SK-N-SH (cell line): ENCODE data around the gene ZNF71. TPM values are rescaled to one million over a fixed set of nuclear protein-coding genes. Genes with fewer than 3 reads are reported as not detected.

ENCODE experiments used
- CTCF ChIA-PET: fragments of 300-600, 350-600 bp; formaldehyde crosslinking; extraction: SDS; loops from one replicate; lab custom pipeline; 2021; lab: Yijun Ruan, JAX
- POLR2A ChIA-PET: fragments of 350-600 bp; sonication (Branson Sonifier 250); formaldehyde crosslinking; extraction: SDS; loops from one replicate; lab custom pipeline; 2020; ENCODE audit warnings: antibody characterized with exemption, inconsistent platforms; lab: Yijun Ruan, JAX
- DNase-seq: peaks from one replicate; pipeline ENCODE4 v3.0.0; 2012
- H2AFZ ChIP-seq: fragments of 200-600 bp; sonication (generic); 2 replicates; pipeline ENCODE4 v1.8.1; 2016; ENCODE audit warnings: antibody characterized with exemption, mild to moderate bottlenecking, low read depth
- H3F3A ChIP-seq: fragments of 200-600 bp; sonication (generic); replicated peaks from 2 replicates; pipeline ENCODE3; 2016; ENCODE audit warnings: antibody characterized with exemption, mild to moderate bottlenecking; ENCODE audit not compliant: insufficient read depth
- H3K27ac ChIP-seq, 2 experiments: fragments of 200-500 bp in 1 of 2; fragments of 200-600 bp in 1 of 2; sonication (Bioruptor generic) in 1 of 2; sonication (generic), shearing (Covaris generic) in 1 of 2; 2 replicates each; pipeline versions ENCODE4 v1.5.1 to v1.6.1; 2014 to 2016; ENCODE audit warnings: low read depth in 2 of 2, inconsistent platforms in 1 of 2, low read length in 1 of 2, mild to moderate bottlenecking in 1 of 2, mixed read lengths in 1 of 2
- H3K27me3 ChIP-seq: fragments of 200-600 bp; sonication (generic), shearing (Covaris generic); 2 replicates; pipeline ENCODE4 v1.6.1; 2016; ENCODE audit warnings: mixed run types; ENCODE audit not compliant: insufficient read depth
- H3K36me3 ChIP-seq, 2 experiments: fragments of 200-500 bp in 1 of 2; fragments of 200-600 bp in 1 of 2; sonication (Bioruptor generic) in 1 of 2; sonication (generic) in 1 of 2; replicated peaks in 1 of 2; 2 replicates each; pipeline versions ENCODE3 to v1.5.1; 2014 to 2016; ENCODE audit warnings: low read length in 1 of 2, mild to moderate bottlenecking in 1 of 2; ENCODE audit not compliant: insufficient read depth in 2 of 2, control insufficient read depth in 1 of 2
- H3K4me1 ChIP-seq, 2 experiments: fragments of 200-500 bp in 1 of 2; fragments of 200-600 bp in 1 of 2; sonication (Bioruptor generic) in 1 of 2; sonication (generic), shearing (Covaris generic) in 1 of 2; 2 replicates each; pipeline versions ENCODE4 v1.5.1 to v1.6.1; 2014 to 2016; ENCODE audit warnings: low read depth in 1 of 2, low read length in 1 of 2, mixed run types in 1 of 2; ENCODE audit not compliant: insufficient read depth in 2 of 2, control insufficient read depth in 1 of 2
- H3K4me2 ChIP-seq: fragments of 200-600 bp; sonication (generic), shearing (Covaris generic); 2 replicates; pipeline ENCODE4 v1.6.1; 2017; ENCODE audit warnings: mixed run types
- H3K4me3 ChIP-seq, 2 experiments: fragments of 200-500 bp in 1 of 2; fragments of 200-600 bp in 1 of 2; sonication (Bioruptor generic) in 1 of 2; sonication (generic), shearing (Covaris generic) in 1 of 2; 2 replicates each; pipeline versions ENCODE4 v1.5.1 to v1.8.1; 2014 to 2016; ENCODE audit warnings: low read depth in 2 of 2, inconsistent platforms in 1 of 2, low read length in 1 of 2, mild to moderate bottlenecking in 1 of 2, mixed read lengths in 1 of 2, moderate library complexity in 1 of 2
- H3K79me2 ChIP-seq: fragments of 200-600 bp; sonication (generic); 2 replicates; pipeline ENCODE4 v1.8.1; 2017; ENCODE audit warnings: mild to moderate bottlenecking; ENCODE audit not compliant: insufficient read depth
- H3K9ac ChIP-seq: fragments of 200-600 bp; sonication (generic); 2 replicates; pipeline ENCODE4 v1.6.1; 2017; ENCODE audit warnings: mixed run types
- H3K9me2 ChIP-seq: fragments of 200-600 bp; sonication (generic); 2 replicates; pipeline ENCODE4 v1.6.1; 2017; ENCODE audit warnings: mixed run types
- H3K9me3 ChIP-seq: fragments of 200-600 bp; sonication (generic); 2 replicates; pipeline ENCODE4 v1.6.1; 2017; ENCODE audit warnings: mixed run types, mild to moderate bottlenecking, moderate library complexity
- H4K20me1 ChIP-seq: fragments of 200-600 bp; sonication (generic); 2 replicates; pipeline ENCODE4 v1.6.1; 2017; ENCODE audit warnings: mild to moderate bottlenecking, mixed run types; ENCODE audit not compliant: insufficient read depth
- CHD2 ChIP-seq: fragments of 150-350 bp; IDR thresholded peaks from 2 replicates; pipeline ENCODE4 v1.6.1; 2018; ENCODE audit warnings: low read length; ENCODE audit not compliant: partially characterized antibody
- GABPA ChIP-seq: IDR thresholded peaks from 2 replicates; pipeline ENCODE4 v1.4.0; 2012; ENCODE audit warnings: low read depth, mild to moderate bottlenecking
- GATA2 ChIP-seq: sonication (generic); formaldehyde crosslinking; IDR thresholded peaks from 2 replicates; pipeline ENCODE4 v1.5.0; 2020; ENCODE audit warnings: mild to moderate bottlenecking, missing genetic modification reagents
- MEF2A ChIP-seq: IDR thresholded peaks from 2 replicates; pipeline ENCODE4 v1.4.0; 2012; ENCODE audit warnings: low read depth, borderline replicate concordance
- NRF1 ChIP-seq: IDR thresholded peaks from 2 replicates; pipeline ENCODE4 v1.6.1; 2012; ENCODE audit warnings: low read depth, mild to moderate bottlenecking, low read length
- PBX3 ChIP-seq: IDR thresholded peaks from 2 replicates; pipeline ENCODE4; 2012
- POLR2AphosphoS5 ChIP-seq: IDR thresholded peaks from 2 replicates; pipeline ENCODE4 v1.6.1; 2012; ENCODE audit warnings: low read depth, low read length
- RFX5 ChIP-seq: IDR thresholded peaks from 2 replicates; pipeline ENCODE4 v1.6.1; 2012; ENCODE audit warnings: mild to moderate bottlenecking, improper control_type of control experiment, low read length
- SIN3A ChIP-seq: IDR thresholded peaks from 2 replicates; pipeline ENCODE4 v1.6.1; 2012; ENCODE audit warnings: low read depth, mild to moderate bottlenecking, low read length, moderate library complexity, borderline replicate concordance
- YY1 ChIP-seq: IDR thresholded peaks from 2 replicates; pipeline ENCODE4 v1.4.0; 2012; ENCODE audit warnings: low read depth, mild to moderate bottlenecking
- WGBS: methylation state at CpG from one replicate; pipeline ENCODE4 v1.1.6; 2017; ENCODE audit warnings: low lambda C conversion rate; 5-methylcytosine and 5-hydroxymethylcytosine counted together
- polyA plus RNA-seq, 3 experiments: library from polyadenylated mRNA; depleted of rRNA; stranded (reverse); fragments of >200 nt; gene quantifications; 2 replicates each; pipeline ENCODE4 v1.2.3, GENCODE V29; 2012
- TF ChIP-seq, protein P1 (sequence below): IDR thresholded peaks from 2 replicates; pipeline ENCODE4 v1.4.0; 2012; ENCODE audit warnings: low read depth, borderline replicate concordance
- TF ChIP-seq, protein P2 (sequence below): fragments of 150-350 bp; IDR thresholded peaks from 2 replicates; pipeline ENCODE4 v1.6.1; 2016; ENCODE audit warnings: mild to moderate bottlenecking, low read depth, low read length
- TF ChIP-seq, protein P3 (sequence below): IDR thresholded peaks from 2 replicates; pipeline ENCODE4 v1.6.1; 2012; ENCODE audit warnings: mild to moderate bottlenecking, low read depth, low read length, moderate library complexity

The ZNF71 gene
- polyA plus RNA-seq, 1 of the 3 experiments (the other 2 are of a cell fraction) = 6.3 TPM

- no peak for TF ChIP-seq PBX3
- TF ChIP-seq, protein P1, sequence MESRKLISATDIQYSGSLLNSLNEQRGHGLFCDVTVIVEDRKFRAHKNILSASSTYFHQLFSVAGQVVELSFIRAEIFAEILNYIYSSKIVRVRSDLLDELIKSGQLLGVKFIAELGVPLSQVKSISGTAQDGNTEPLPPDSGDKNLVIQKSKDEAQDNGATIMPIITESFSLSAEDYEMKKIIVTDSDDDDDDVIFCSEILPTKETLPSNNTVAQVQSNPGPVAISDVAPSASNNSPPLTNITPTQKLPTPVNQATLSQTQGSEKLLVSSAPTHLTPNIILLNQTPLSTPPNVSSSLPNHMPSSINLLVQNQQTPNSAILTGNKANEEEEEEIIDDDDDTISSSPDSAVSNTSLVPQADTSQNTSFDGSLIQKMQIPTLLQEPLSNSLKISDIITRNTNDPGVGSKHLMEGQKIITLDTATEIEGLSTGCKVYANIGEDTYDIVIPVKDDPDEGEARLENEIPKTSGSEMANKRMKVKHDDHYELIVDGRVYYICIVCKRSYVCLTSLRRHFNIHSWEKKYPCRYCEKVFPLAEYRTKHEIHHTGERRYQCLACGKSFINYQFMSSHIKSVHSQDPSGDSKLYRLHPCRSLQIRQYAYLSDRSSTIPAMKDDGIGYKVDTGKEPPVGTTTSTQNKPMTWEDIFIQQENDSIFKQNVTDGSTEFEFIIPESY = no peak
- no peak for TF ChIP-seq NRF1
- no peak for TF ChIP-seq MEF2A
- no peak for TF ChIP-seq GATA2 (CRISPR knock-in tag)
- no peak for TF ChIP-seq YY1
- TF ChIP-seq RFX5 = no peak
- TF ChIP-seq GABPA = no peak
Observed at GRCh38 chr19:56603829-56604228, 8.7 kb downstream of the ZNF71 start (continued).

- peaks cover 18 to 50% of the 10 kb centered on the region in 2 experiments for H3K36me3 ChIP-seq
- H3K4me2 ChIP-seq = no peak overlapping the region
- no peaks in the 10 kb centered on the region for H3K9me2 ChIP-seq
- H3K9me3 ChIP-seq = peaks cover 5% of the 10 kb centered on the region; the same call in 1 of the 2 replicates
- no peak overlapping the region for H3K9ac ChIP-seq
- CTCF ChIA-PET = no interaction called here
- TF ChIP-seq, protein P2, sequence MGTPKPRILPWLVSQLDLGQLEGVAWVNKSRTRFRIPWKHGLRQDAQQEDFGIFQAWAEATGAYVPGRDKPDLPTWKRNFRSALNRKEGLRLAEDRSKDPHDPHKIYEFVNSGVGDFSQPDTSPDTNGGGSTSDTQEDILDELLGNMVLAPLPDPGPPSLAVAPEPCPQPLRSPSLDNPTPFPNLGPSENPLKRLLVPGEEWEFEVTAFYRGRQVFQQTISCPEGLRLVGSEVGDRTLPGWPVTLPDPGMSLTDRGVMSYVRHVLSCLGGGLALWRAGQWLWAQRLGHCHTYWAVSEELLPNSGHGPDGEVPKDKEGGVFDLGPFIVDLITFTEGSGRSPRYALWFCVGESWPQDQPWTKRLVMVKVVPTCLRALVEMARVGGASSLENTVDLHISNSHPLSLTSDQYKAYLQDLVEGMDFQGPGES = no peak
- TF ChIP-seq POLR2AphosphoS5 = no peak
- TF ChIP-seq CHD2 = no peak
- TF ChIP-seq, protein P3, sequence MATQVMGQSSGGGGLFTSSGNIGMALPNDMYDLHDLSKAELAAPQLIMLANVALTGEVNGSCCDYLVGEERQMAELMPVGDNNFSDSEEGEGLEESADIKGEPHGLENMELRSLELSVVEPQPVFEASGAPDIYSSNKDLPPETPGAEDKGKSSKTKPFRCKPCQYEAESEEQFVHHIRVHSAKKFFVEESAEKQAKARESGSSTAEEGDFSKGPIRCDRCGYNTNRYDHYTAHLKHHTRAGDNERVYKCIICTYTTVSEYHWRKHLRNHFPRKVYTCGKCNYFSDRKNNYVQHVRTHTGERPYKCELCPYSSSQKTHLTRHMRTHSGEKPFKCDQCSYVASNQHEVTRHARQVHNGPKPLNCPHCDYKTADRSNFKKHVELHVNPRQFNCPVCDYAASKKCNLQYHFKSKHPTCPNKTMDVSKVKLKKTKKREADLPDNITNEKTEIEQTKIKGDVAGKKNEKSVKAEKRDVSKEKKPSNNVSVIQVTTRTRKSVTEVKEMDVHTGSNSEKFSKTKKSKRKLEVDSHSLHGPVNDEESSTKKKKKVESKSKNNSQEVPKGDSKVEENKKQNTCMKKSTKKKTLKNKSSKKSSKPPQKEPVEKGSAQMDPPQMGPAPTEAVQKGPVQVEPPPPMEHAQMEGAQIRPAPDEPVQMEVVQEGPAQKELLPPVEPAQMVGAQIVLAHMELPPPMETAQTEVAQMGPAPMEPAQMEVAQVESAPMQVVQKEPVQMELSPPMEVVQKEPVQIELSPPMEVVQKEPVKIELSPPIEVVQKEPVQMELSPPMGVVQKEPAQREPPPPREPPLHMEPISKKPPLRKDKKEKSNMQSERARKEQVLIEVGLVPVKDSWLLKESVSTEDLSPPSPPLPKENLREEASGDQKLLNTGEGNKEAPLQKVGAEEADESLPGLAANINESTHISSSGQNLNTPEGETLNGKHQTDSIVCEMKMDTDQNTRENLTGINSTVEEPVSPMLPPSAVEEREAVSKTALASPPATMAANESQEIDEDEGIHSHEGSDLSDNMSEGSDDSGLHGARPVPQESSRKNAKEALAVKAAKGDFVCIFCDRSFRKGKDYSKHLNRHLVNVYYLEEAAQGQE = no peak
- no peak for TF ChIP-seq SIN3A
- TF ChIP-seq, all 33 proteins: peak for 0
- no peak overlapping the region for H3K27ac ChIP-seq
- no peaks in the 10 kb centered on the region for H3F3A ChIP-seq
- POLR2A ChIA-PET = no interaction called here
- no peak overlapping the region for H2AFZ ChIP-seq
- H3K4me1 ChIP-seq = no peaks in the 10 kb centered on the region
- 93% methylated on average over 8 of the region's 8 CpGs for WGBS
- no peak for DNase-seq
- H3K4me3 ChIP-seq = no peak overlapping the region
- H4K20me1 ChIP-seq = no peaks in the 10 kb centered on the region
- peaks cover 85% of the 10 kb centered on the region for H3K79me2 ChIP-seq
- no peaks in the 10 kb centered on the region for H3K27me3 ChIP-seq
Observed at GRCh38 chr19:56608274-56608964, 13.3 kb downstream of the ZNF71 start.
